ENCODE data around the gene MED13. TPM values are rescaled to one million over a fixed set of nuclear protein-coding genes. Genes with fewer than 3 reads are reported as not detected.

MED13 gene
- total RNA-seq, 6 experiments from 2014 or later: 22.9 to 36.3 (median 32.5) TPM

- H3K27me3 ChIP-seq: no peaks in the 10 kb centered on the region
- TF ChIP-seq CTCF (IDR thresholded peaks at IDR 0.05) (no peak), POLR2A (IDR thresholded peaks at IDR 0.05) (no peak)
- H3K4me3 ChIP-seq: no peak overlapping the region
- ATAC-seq (peak; percentile 64 to 75 (median 69)), DNase-seq (no peak)
- peaks cover 0 to 23% (median 10%) of the 10 kb centered on the region in 4 donors for H3K4me1 ChIP-seq
- intact Hi-C loops (cut with DNase I): no loop called here
- no peaks in the 10 kb centered on the region for H3K9me3 ChIP-seq
- WGBS (ENCODE audit: insufficient coverage, low coverage, low lambda C conversion rate, missing lambda C conversion rate): 37% methylated on average over 4 of the region's 4 CpGs
- no peaks in the 10 kb centered on the region for H3K36me3 ChIP-seq
- H3K27ac ChIP-seq: peak overlapping the region in 2 of 3 donors; percentile 62 to 81
Observed at GRCh38 chr17:62101515-62101914, 36.4 kb upstream of the MED13 start.

- intact Hi-C loops (cut with DNase I): no loop called here
- ATAC-seq (peak in 2 of 4 donors; percentile 7), DNase-seq (no peak)
- peak overlapping the region in 2 of 3 donors; percentile 62 to 81 for H3K27ac ChIP-seq
- H3K36me3 ChIP-seq: no peaks in the 10 kb centered on the region
- no peaks in the 10 kb centered on the region for H3K9me3 ChIP-seq
- H3K4me1 ChIP-seq: peaks cover 0 to 25% (median 10%) of the 10 kb centered on the region in 4 donors
- no peaks in the 10 kb centered on the region for H3K27me3 ChIP-seq
- no peak overlapping the region for H3K4me3 ChIP-seq
- no peak for TF ChIP-seq CTCF (IDR thresholded peaks at IDR 0.05)
- TF ChIP-seq POLR2A (IDR thresholded peaks at IDR 0.05): no peak
Observed at GRCh38 chr17:62101090-62101489, 36.0 kb upstream of the MED13 start.

- Histone ChIP-seq H3K36me3 (no peaks in the 10 kb centered on the region), H3K9me3 (no peaks in the 10 kb centered on the region), H3K4me1 (peaks cover 0 to 26% (median 7%) of the 10 kb centered on the region in 4 donors), H3K27ac (no peak overlapping the region), H3K27me3 (no peaks in the 10 kb centered on the region), H3K4me3 (no peak overlapping the region)
- TF ChIP-seq POLR2A (IDR thresholded peaks at IDR 0.05) (no peak), CTCF (IDR thresholded peaks at IDR 0.05) (no peak)
- intact Hi-C loops (cut with DNase I): no loop called here
- 38% methylated on average over 1 of the region's 1 CpG for WGBS (ENCODE audit: insufficient coverage, low coverage, low lambda C conversion rate, missing lambda C conversion rate)
- no peak for ATAC-seq
- DNase-seq: no peak
Observed at GRCh38 chr17:62100055-62100454, 35.0 kb upstream of the MED13 start.

GRCh38 chr17:62099532-62099931, 34.5 kb upstream of the MED13 start:
- TF ChIP-seq POLR2A (IDR thresholded peaks at IDR 0.05) (no peak), CTCF (IDR thresholded peaks at IDR 0.05) (no peak)
- peaks cover 0 to 28% (median 9%) of the 10 kb centered on the region in 4 donors for H3K4me1 ChIP-seq
- no peak for DNase-seq
- no peaks in the 10 kb centered on the region for H3K27me3 ChIP-seq
- 93% methylated on average over 2 of the region's 2 CpGs for WGBS (ENCODE audit: insufficient coverage, low coverage, low lambda C conversion rate, missing lambda C conversion rate)
- H3K36me3 ChIP-seq: no peaks in the 10 kb centered on the region
- no peak overlapping the region for H3K27ac ChIP-seq
- no peak overlapping the region for H3K4me3 ChIP-seq
- H3K9me3 ChIP-seq: no peaks in the 10 kb centered on the region
- no peak for ATAC-seq
- intact Hi-C loops (cut with DNase I): no loop called here
